Measurements from ENCODE around the gene ATP13A4. TPM values are rescaled to one million over a fixed set of nuclear protein-coding genes. Genes with fewer than 3 reads are reported as not detected.

Gene ATP13A4
- total RNA-seq, 2 experiments from 2014 or later: 1.3 to 2.1 TPM

DNA sequence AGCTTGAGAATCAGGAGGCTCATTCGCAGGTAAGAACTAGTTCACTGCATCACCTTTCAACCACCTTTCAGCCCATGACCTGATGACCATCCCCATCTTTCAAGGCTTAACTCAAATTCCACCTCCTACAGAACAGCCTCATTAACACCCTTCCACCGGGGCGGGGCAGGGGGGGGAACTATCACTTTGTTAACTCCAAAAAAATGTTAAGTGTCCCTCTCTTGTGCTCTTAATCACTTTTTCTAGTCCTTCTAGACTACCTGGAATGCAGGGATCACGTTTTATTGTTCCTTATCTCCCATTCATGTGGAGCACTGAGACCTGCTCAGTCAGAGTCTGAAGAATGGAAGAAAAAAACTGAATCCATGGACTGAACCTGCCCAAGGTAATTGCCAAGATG, 51.8 kb downstream of the ATP13A4 start:
- CTCF ChIA-PET: no interaction called here
- POLR2A ChIA-PET: no interaction called here

DNA sequence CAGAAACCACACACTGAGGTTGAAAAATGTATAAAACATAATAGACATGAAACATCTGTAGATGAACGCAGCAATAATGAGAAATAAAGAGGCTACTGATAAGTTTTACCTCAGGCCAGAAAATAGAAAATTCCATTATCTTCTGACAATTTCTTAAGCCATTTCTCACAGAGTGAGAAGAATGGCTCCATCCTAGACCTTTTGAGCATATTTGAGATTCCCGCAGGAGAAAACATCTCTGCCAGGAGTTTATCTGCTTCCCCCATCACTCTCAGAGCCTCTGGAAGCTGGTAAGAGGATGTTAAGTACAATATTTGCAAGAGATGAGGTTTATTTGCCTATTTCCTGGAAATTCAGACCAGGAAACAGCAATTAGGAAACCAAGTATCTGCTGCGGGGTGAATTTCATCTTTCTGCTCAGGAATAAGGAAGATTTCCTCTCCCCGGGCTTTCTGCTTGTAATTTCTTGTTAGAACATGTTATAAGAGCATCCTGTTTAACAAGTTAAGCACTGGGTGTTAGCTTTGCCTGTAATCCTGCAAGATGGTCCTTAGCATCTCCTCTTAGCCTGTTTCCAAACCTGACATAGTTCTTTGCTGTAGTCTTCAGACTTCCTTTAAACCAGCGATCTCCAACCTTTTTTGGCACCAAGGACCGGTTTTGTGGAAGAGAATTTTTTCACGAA, 54.8 kb downstream of the ATP13A4 start:
- ChIA-PET CTCF (no interaction called here), POLR2A (no interaction called here)

DNA sequence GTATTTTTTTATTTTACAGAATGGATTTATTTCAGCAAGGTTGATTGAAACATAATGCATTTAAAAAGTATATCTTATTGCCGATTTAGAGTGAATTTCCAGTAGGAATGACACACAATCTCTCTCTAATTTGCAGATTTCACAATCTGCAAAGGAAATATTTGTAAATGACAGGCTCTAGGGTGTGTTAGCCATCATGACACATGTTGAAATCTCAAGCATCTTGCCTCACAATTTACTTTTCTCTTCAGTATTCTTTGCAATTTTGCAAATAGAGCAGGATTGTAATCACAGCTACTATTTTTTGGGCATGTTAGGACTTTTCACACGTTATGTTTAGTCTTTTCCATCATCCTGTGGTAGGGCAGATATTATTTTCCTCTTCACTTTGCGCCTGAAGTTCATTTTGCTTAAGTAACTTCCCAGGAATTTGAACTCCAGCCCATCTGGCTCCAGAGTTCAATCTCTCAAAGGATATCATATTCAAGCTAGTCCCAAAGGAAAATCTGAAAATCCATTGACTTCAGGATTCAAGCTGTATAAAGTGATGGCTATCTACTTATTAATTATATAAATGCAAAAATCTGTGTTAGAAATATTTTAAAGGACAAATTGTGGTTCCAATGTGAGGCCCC, 55.4 kb downstream of the ATP13A4 start:
- ChIA-PET CTCF (no interaction called here), POLR2A (no interaction called here)

DNA sequence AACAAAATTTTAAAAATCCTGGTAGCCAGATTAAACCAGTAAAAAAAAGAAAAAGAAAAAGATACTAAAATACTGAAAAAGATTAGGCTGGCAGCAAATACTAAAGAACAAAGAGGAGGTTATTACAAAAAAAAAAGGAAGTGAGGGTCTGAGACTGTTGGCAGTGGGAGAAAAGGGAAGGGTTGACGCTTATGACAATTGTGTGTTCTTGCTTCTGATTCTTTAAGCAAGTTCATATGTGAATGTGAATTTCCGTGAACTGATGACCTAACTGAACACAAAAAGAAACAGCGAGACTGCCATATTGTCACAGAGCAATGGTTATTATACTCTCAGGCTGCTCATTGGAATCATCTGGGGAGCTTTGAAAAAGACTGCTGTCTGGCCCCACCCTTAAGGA, 56.5 kb downstream of the ATP13A4 start:
- ChIA-PET CTCF (no interaction called here), POLR2A (no interaction called here)

DNA sequence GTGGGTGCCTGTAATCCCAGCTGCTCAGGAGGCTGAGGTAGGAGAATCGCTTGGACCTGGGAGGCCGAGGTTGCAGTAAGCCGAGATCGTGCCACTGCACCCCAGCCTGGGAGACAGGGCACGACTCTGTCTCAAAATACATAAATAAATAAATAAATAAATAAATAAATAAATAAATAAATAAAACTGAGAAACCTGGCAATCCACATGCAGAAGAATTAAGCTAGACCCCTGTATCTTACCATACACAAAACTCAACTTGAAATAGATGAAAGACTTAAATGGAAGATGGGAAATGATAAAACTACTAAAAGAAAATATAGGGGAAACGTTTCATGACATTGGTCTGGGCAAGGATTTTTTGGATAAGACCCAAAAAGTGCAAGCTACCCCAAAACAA, 58.0 kb downstream of the ATP13A4 start:
- CTCF ChIA-PET: no interaction called here
- POLR2A ChIA-PET: no interaction called here

DNA sequence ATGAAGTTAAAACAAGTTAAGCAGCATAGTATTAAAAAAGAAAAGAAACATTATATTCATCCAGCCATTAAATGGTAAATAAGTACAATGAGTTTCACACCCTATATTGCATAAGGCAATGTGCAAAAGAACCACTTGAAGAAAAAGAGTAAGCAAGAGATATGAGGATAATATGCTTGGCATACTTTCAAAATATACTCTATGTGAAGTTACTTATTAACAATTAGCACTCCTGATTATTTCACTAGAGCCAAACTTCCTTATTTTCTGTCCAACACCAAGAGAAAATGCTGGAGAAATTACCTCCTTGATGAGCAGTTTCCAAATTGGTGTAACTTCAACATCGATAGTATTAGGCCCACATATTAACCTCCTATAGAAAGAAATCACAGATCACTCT, 63.7 kb downstream of the ATP13A4 start:
- CTCF ChIA-PET: no interaction called here
- POLR2A ChIA-PET: no interaction called here

DNA sequence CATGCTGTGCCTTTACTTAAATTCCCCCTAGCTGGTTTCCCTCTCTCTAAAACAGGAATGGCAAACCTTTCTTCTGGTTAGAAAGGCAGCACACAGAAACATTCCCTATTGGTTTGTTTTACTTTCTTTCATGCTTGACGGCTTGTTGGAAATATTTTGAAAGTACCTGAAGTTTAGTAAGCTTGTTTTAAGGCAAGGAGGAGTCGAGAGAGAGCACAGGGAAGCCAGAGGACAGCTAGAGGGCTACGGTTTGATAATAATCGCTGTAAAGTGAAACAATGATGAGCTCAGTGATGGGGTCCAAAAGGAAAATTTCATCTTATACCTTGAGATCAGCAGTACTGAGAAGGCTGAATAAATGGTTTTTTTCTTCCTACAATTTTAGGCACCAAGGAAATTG, 64.1 kb downstream of the ATP13A4 start:
- ChIA-PET POLR2A (no interaction called here), CTCF (no interaction called here)

DNA sequence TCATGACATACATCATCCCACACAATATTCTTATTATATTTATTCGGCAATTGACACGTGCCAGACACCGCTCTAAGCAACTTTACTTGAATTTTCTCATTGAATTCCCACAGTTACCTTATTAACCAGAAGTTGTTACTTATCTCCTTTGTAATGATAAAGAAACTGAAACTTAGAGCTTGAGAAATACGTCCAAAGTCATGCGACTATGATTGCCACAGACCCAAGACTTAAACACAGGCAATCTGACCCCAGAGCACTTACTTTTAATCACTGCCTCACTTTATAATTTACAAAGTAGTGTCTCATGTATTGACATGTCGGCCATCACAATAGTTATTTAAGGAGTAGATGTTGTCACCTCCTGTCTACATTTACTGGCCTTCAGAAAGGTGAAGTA, 64.7 kb downstream of the ATP13A4 start:
- ChIA-PET POLR2A (no interaction called here), CTCF (no interaction called here)

DNA sequence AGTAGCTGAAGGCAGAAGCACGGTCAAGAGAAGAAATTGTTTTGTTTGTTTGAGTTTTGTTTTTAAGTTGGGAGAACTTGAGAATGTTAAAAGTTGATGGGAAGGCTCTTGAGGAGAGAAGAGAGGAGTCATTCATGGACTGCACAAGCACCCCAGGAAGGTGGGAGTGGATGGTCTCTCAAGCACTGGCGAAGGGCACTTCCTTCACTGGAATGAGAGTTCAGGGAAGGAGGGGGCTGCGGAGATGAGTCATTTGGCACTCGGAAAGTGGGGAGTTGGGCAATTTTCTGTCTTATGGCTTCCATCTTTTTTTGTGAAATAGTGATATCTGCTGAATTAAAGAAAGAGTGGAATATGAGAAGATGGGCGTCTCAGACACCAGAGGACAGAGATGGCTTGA, 66.0 kb downstream of the ATP13A4 start:
- POLR2A ChIA-PET: no interaction called here
- CTCF ChIA-PET: no interaction called here

DNA sequence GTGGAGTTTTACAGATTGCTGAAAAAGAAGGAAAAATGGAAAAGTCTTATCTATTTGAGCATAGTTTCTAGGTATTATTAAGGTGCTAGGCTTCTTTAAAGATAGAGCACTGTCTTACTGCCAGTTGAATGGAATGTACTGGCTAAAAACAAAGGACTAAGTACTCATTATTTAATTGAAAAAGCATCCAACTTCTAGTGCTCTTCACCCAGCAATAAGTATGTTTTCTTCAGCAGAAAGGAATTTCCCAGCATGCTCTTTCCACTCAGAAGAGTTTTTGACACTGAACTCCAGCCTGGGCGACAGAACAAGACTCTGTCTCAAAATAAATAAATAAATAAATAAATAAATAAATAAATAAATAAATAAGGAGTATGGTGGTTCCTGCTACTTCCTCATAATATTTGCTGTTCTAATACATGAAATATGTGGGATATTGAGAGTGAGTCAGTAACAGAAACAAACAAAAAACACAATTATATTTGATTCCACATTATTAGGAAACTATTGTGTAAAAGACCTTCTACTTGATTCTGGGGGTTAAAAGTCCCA, 70.6 kb downstream of the ATP13A4 start:
- CTCF ChIA-PET: no interaction called here

DNA sequence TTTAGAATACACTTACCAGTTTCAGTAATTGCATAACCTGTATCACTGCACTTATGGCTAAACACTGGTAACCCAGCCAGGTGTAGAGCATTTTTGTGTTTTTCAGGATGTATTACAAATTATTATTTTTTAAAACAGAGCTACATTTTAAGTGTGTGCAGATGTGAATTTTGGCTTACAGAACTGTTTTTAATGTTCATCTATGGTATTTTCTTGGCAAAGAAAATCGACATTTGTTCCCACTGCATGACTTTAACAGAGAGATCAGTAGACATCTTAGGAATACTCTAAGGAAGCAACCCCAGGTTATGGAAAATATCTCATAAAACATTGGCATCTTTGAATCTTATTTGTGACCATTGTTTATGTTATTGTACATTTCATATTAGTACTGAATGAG, 73.3 kb downstream of the ATP13A4 start:
- CTCF ChIA-PET: no interaction called here
- POLR2A ChIA-PET: no interaction called here

More for the DNA sequence above, 70.6 kb downstream of the ATP13A4 start:
- POLR2A ChIA-PET: no interaction called here

DNA sequence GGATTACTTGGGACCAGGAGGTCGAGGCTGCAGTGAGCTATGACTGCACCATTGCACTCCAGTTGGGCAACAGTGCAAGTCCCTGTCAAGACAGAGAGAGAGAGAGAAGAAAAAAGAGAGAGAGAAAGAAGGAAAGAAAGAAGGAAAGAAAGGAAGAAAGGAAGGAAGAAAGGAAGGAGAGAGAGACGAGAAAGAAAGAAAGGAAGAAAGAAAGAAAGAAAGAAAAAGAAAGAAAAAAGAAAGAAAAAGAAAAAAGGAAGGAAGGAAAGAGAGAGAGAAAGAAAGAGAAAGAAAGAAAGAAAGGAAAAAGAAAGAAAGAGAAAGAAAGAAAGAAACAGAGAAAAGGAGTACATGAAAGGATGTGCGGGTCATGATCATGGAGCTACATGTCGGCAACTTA, 80.2 kb downstream of the ATP13A4 start:
- POLR2A ChIA-PET: no interaction called here
- CTCF ChIA-PET: no interaction called here

DNA sequence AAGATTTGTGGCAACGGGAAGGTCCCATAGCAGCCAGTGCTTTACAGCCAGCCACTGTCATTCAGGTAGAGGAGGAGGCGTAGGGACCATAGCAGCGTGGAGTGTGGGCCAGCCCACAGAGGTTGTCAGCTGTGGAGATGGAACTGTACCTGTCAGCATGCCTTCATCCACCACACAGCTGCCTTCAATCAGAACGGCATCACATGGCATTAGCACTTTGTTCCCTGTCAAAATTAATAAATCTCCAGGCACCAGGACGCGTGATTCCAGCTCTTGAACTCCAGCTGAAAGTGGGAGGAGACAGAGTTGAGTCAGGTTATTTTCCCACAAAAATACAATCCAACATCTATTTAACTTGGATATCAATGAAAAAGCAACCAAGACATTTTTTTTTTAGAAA, 84.0 kb downstream of the ATP13A4 start:
- CTCF ChIA-PET: no interaction called here
- POLR2A ChIA-PET: no interaction called here

DNA sequence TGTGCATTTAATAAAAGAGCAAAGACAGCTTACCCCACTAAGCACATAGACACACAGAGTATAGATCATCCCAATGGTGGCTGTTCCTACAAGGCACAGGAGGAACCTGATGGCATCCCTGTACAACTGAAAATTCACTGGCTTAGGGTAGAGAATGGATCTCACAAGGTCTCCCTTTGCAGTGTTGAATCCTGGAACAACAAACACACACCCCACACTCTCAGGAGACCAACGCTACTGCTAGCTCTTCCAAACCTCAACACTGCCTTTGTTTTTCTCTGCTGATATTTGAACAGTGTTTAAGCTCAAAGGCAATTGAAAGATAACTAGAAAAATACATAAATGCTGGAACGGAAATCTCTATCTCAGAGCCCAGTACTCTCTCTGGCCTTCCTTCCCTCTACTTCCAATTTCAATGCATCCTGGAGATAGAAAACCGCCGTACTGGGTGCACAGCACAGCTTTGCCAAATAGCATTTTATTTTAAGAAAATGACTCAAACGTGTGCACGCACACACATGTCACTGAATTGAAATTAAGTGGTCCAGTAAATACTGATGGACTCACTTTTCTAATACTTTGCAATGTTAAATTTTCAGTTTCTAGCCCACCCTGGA, 88.6 kb downstream of the ATP13A4 start:
- ChIA-PET CTCF (no interaction called here), POLR2A (no interaction called here)

DNA sequence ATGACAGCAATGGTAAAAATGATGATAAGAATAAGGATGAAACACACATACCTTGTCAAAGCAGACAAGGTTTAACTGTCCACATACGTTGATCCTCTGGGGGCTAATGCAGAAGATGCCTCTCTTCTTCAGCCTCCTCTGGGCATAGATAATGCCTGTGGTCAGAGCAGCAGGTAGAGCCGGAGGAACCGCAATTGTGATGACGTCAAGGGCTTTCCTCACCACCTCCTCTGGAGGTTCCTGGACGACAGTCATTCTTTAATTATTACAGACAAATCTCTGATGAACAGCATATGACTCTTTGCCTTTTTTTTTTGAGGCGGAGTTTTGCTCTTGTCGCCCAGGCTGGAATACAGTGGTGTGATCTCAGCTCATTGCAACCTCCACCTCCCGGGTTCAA, 89.8 kb downstream of the ATP13A4 start:
- ChIA-PET CTCF (no interaction called here), POLR2A (no interaction called here)

DNA sequence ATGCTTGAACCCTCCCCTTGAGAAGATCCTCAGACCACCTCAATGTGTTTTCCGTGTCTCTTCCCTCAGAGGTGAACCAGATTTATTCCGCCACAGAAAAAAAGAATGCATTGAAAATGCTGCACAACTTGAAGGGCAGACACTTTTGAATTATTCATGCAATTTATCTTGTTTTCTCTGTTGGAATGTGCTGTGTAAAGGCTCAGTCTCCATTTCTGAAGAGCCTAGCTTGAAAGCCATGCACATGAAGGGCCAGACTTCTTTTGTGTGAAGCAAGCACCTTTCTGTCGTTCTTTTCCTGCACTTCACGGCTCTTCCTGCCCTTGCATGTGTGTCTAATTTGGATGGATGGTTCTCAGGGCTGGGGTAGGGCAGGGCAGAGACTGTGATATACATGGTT, 97.2 kb downstream of the ATP13A4 start:
- POLR2A ChIA-PET: no interaction called here
- CTCF ChIA-PET: no interaction called here

DNA sequence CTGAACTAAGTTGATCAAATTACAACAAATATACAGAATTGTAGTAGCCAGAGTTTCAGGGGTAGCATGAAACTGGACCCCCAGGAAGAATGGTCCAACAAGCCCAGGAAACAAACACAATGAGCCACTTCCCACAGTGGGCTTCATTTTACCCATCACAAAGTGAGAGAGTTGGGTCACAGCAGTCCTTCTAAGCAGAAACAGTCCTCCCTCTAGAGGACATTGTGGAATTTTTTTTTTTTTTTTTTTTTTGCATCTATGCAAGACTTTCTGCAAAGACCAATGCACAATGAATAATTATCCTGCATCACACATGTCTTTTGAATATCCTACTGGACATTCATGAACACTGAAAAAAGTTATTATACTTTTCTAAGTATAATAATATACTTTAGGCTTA, 102.4 kb downstream of the ATP13A4 start:
- POLR2A ChIA-PET: no interaction called here
- CTCF ChIA-PET: no interaction called here

DNA sequence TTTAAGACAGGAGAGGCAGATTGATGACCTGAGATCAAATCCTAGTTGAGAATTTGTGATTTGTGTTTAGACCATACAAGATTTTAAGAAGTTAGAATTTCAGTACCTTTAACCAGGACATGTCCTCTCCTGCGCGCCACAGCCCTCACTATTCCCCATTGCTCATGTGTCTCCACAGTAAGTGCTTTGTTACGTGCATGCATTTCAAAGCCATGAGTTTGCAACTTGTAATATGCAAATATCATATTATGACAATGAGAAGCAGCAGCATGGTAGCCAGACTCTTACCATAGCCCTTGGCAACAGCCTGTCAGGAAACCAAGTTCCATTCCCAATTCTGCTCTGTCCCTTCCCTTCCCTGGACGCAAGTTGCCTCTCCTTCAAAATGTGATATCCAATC, 102.8 kb downstream of the ATP13A4 start:
- POLR2A ChIA-PET: no interaction called here
- CTCF ChIA-PET: no interaction called here

DNA sequence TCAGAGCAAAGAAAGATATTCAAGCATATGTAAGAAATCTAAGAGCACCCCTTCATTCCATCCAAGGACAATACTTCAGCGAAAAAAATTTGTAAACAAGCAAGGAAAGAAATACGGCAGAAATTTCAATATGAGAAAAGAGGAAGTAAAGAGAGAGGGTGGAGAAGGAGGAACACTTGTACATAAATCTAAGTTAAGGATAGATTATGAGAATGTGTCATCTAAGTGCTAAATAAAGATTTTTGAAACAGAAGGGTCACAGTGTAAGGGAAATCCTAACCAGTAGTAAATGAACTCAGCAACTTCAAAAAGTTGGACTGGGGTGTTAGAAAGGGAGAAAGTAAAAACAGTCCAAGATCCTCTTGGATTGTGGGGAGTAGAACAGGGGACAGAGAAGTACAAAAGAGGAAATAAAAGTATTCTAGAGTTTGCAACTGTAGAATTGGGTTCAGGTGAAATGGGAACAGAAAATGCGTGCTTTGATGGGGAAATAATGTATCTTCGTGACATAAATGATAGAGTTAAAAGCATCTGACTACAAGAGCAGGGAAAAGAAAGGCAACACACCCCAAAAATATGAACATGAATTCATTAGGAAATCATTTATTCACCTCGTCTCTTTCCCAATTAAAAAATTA, 107.6 kb downstream of the ATP13A4 start:
- CTCF ChIA-PET: no interaction called here
- POLR2A ChIA-PET: no interaction called here

DNA sequence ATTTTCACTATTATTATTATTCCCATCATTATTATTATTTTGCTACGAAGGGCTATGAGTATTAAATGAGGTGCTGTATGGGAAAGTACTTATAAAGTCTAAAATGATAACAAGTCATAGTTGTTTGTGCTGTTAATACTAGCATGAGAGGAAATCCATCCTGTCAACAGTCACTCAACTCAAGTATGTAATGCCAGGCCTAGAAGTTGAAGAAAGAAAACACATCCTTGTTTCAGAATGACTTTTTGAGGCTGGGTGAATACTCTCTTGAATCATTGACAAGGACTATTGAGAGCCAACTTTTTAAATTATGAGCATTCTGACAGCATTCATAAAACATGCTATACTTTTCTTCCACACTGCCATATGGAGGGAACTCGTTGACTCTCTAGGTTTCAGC, 115.3 kb downstream of the ATP13A4 start:
- ChIA-PET CTCF (no interaction called here), POLR2A (no interaction called here)

DNA sequence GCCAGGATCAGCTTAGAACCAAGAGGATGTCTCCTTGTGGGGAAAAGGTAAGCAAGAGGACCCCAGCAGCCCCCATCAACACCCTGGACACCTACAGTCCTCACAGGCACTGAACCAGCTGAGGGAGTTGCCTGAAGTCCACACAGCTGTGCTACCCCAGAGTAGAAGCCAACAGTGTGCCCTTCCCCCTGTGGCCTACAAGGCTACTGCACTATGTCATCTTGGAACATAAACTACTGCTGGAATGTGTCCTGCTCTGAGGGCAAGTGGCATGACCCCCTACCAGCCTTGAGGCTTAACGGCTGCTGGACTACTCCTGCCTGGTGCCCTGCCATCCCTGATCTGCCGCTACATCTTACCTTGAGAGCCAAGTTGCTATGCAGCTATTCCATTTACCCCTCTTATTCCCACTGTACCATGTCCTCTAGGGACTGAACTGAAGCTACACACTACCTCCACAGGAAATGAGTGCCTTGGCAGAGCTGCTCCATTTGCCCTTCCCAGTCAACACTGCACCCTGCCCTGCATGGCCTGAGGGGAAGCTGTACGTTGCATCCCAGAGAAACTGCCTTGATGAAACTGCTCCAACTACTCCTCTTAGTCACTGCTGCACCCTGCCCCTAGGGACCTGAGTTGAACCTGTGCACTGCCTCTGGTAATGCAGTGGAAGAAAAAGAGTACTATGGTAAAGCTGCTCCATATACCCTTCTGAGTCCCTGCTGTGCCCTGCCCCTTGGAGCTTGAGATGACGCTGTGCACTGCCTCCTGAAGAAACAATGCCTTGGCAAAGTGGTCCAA, 135.9 kb downstream of the ATP13A4 start:
- POLR2A ChIA-PET: no interaction called here
- CTCF ChIA-PET: no interaction called here

All from activated CD8-positive, alpha-beta memory T cell treated with anti-CD3 and anti-CD28 coated beads for 36 hours (primary cell).